Activated T-cell treated with anti-CD3 and anti-CD28 coated beads, Interleukin-2, amount 50 U/mL, for 72 hours (primary cell): Measurements from ENCODE around the gene TBC1D14. TPM values are rescaled to one million over a fixed set of nuclear protein-coding genes. Genes with fewer than 3 reads are reported as not detected.

Experiments used
- ATAC-seq, 2 donors: fragments of 150-1000 bp; cut with Tn5 transposase; replicated peaks in 1 of 2; 2 replicates each; pipeline ENCODE4 v1.10.0; 2021; ENCODE audit warnings: moderate library complexity in 2 of 2, mild to moderate bottlenecking in 1 of 2
- DNase-seq, 2 donors: peaks; one replicate each; pipeline ENCODE4 v3.0.0; 2021 to 2022; ENCODE audit warnings: mixed read lengths in 1 of 2
- H3K27ac Mint-ChIP-seq: one replicate; pipeline ENCODE4 v1.8.0; 2022; ENCODE audit warnings: mild to moderate bottlenecking, moderate library complexity, mixed read lengths
- H3K27me3 Mint-ChIP-seq: one replicate; pipeline ENCODE4 v1.8.0; 2022; ENCODE audit warnings: low read depth, mixed read lengths
- H3K36me3 Mint-ChIP-seq, 2 donors: one replicate each; pipeline ENCODE4 v1.8.0; 2022; ENCODE audit warnings: mixed read lengths in 2 of 2, mild to moderate bottlenecking in 1 of 2; ENCODE audit not compliant: insufficient read depth in 2 of 2
- H3K4me1 Mint-ChIP-seq: one replicate; pipeline ENCODE4 v1.8.0; 2022; ENCODE audit warnings: low read depth, mixed read lengths
- H3K4me3 Mint-ChIP-seq, 2 donors: one replicate each; pipeline ENCODE4 v1.8.0; 2022; ENCODE audit warnings: mild to moderate bottlenecking in 2 of 2, mixed read lengths in 2 of 2, moderate library complexity in 2 of 2
- H3K9me3 Mint-ChIP-seq, 2 donors: one replicate each; pipeline ENCODE4 v1.8.0; 2022; ENCODE audit warnings: mixed read lengths in 2 of 2
- total RNA-seq, 2 donors: library from RNA; stranded (reverse); gene quantifications; one replicate each; pipeline ENCODE4 v1.2.3, GENCODE V29; 2022

The TBC1D14 gene
- total RNA-seq, 2 donors from 2014 or later: 26.5 to 32.4 TPM

DNA sequence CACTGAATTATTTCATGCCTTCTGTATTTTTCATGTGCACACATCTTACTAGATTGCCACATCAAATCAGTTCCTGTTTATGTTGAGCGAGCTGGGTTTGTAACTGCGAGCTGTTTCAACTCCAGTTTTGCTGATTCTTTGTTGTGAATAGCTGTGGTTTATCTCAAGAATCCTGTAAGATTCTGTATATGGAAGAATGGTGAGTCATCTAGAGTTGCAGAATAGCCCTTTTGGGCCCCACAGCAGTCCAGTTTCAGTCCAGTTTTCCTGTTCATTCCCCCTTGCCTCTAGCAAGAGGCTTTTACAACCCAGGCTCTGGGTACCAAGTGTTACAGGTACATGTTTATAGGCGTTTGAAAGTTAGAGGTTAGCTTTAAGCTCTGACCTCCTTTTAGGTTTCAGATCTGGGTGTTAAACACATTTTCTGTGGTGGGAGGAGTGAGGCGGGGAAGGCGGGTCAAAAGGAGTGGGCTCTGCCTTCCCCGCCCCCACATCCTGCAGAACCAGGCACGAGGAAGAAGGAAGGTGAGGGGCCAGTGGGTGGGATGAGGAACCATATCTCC is 32.7 kb downstream of the TBC1D14 start:
- no peaks in the 10 kb centered on the region for H3K27me3 Mint-ChIP-seq
- H3K27ac Mint-ChIP-seq: peak overlapping the region; percentile 95
- DNase-seq (peak; percentile 31 to 38), ATAC-seq (peak; percentile 80 to 86)
- H3K4me1 Mint-ChIP-seq: peaks cover 65% of the 10 kb centered on the region
- peak overlapping the region; percentile 60 to 91 for H3K4me3 Mint-ChIP-seq
- H3K9me3 Mint-ChIP-seq: no peaks in the 10 kb centered on the region
- no peaks in the 10 kb centered on the region for H3K36me3 Mint-ChIP-seq

- no peaks in the 10 kb centered on the region for H3K9me3 Mint-ChIP-seq
- H3K4me3 Mint-ChIP-seq: peak overlapping the region; percentile 60 to 91
- no peaks in the 10 kb centered on the region for H3K27me3 Mint-ChIP-seq
- ATAC-seq (no peak), DNase-seq (no peak)
- H3K36me3 Mint-ChIP-seq: no peaks in the 10 kb centered on the region
- H3K27ac Mint-ChIP-seq: peak overlapping the region; percentile 95
- H3K4me1 Mint-ChIP-seq: peaks cover 59% of the 10 kb centered on the region
Observed at GRCh38 chr4:6943012-6943884, 33.6 kb downstream of the TBC1D14 start.

- Mint-ChIP-seq H3K4me1 (peaks cover 55% of the 10 kb centered on the region), H3K27ac (peak overlapping the region; percentile 62), H3K36me3 (no peaks in the 10 kb centered on the region), H3K9me3 (no peaks in the 10 kb centered on the region), H3K4me3 (no peak overlapping the region), H3K27me3 (no peaks in the 10 kb centered on the region)
- DNase-seq (no peak), ATAC-seq (no peak)
Observed at GRCh38 chr4:6943885-6944225, 34.2 kb downstream of the TBC1D14 start.

DNA sequence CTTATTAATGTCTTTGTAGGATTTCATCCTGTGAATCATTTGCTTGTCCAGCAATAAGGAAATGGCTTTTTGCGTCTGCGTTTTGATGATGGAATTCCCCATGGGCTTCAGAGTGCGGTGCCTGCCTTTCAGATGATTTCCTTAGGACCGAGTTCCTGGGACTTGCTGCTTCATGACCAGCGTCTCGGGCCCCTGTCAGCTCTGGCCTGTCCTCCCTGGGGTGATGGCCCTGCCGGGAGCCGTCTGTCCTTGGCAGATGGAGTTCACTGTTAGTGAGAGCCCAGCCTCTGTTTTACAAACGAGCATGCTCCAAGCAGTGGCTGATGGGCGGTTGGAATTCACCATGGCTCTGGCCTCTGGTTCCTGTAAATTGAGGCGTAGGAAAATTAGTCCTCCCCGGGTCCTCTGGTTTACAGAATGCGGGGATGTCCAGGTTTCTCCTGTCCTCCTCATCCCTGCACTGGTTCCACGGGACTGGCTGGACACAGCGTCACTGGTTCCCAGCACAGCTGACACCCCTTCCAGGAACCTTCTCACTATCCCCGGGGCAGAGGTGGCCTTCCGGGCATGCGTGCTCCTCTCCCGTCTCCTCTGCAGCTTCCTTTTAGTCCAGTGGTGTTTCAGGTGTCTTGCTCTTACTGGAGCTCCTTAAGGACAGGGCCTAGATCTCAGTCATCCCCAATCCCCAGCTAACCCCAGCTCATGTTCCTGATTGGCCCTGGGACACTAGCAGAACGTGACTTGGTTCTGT is 34.9 kb downstream of the TBC1D14 start:
- Mint-ChIP-seq H3K36me3 (no peaks in the 10 kb centered on the region), H3K9me3 (no peaks in the 10 kb centered on the region), H3K4me3 (no peak overlapping the region), H3K4me1 (peaks cover 49% of the 10 kb centered on the region), H3K27me3 (no peaks in the 10 kb centered on the region), H3K27ac (peak overlapping the region; percentile 57)
- no peak for ATAC-seq
- DNase-seq: no peak

DNA sequence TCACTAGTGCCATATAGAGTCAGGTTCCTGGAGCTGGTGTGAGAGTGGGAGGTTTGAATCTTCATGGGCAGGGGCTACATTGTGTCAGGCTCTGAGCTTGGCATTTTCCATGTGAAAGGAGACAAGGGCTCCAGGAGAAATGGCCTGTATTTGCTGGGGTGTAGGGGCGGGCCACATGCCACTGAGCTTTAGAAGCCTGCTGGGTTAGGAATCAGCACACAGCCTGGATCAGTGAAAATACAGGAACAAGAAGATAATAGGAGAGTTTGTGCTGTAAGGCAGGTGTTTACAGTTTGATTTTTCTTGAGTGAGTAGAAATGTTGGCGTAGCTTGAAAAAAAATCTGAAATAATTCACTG is 35.4 kb downstream of the TBC1D14 start:
- no peak for ATAC-seq
- Mint-ChIP-seq H3K27me3 (no peaks in the 10 kb centered on the region), H3K27ac (no peak overlapping the region), H3K9me3 (no peaks in the 10 kb centered on the region), H3K36me3 (no peaks in the 10 kb centered on the region), H3K4me1 (peaks cover 50% of the 10 kb centered on the region), H3K4me3 (no peak overlapping the region)
- no peak for DNase-seq

DNA sequence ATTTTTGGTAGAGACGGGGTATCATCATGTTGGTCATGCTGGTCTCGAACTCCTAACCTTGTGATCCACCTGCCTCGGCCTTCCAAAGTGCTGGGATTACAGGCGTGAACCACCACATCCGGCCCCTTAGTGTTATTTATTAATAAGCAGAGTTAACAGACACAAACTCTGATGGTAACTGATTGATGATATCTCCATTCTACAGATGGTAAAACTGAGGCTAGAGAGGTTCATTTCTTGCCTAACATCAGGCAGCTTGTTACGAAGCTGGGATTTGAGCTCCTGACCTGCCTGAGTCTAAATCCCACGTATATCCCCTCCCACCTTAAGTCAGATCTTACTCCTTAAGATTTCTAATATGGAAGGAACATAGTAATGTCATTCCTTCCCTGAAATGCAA is 36.9 kb downstream of the TBC1D14 start:
- peaks cover 39% of the 10 kb centered on the region for H3K4me1 Mint-ChIP-seq
- H3K36me3 Mint-ChIP-seq: peaks cover 0 to 3% of the 10 kb centered on the region in 2 donors

GRCh38 chr4:6948134-6948460 is 38.5 kb downstream of the TBC1D14 start:
- DNase-seq (no peak), ATAC-seq (peak; percentile 60 to 82)
- Mint-ChIP-seq H3K9me3 (no peaks in the 10 kb centered on the region), H3K4me1 (peaks cover 28% of the 10 kb centered on the region), H3K27me3 (no peaks in the 10 kb centered on the region), H3K27ac (no peak overlapping the region), H3K36me3 (peaks cover 0 to 3% of the 10 kb centered on the region in 2 donors), H3K4me3 (no peak overlapping the region)

More for the DNA sequence above, 36.9 kb downstream of the TBC1D14 start:
- Mint-ChIP-seq H3K4me3 (no peak overlapping the region), H3K9me3 (no peaks in the 10 kb centered on the region), H3K27me3 (no peaks in the 10 kb centered on the region), H3K27ac (peak overlapping the region; percentile 38)
- ATAC-seq (no peak), DNase-seq (no peak)

- peak overlapping the region in 1 of 2 donors; percentile 55 for H3K4me3 Mint-ChIP-seq
- no peak overlapping the region for H3K27ac Mint-ChIP-seq
- H3K9me3 Mint-ChIP-seq: no peaks in the 10 kb centered on the region
- no peak for ATAC-seq
- peaks cover 0 to 3% of the 10 kb centered on the region in 2 donors for H3K36me3 Mint-ChIP-seq
- no peaks in the 10 kb centered on the region for H3K27me3 Mint-ChIP-seq
- no peak for DNase-seq
- peaks cover 13% of the 10 kb centered on the region for H3K4me1 Mint-ChIP-seq
Observed at GRCh38 chr4:6951880-6952381, 42.3 kb downstream of the TBC1D14 start.

DNA sequence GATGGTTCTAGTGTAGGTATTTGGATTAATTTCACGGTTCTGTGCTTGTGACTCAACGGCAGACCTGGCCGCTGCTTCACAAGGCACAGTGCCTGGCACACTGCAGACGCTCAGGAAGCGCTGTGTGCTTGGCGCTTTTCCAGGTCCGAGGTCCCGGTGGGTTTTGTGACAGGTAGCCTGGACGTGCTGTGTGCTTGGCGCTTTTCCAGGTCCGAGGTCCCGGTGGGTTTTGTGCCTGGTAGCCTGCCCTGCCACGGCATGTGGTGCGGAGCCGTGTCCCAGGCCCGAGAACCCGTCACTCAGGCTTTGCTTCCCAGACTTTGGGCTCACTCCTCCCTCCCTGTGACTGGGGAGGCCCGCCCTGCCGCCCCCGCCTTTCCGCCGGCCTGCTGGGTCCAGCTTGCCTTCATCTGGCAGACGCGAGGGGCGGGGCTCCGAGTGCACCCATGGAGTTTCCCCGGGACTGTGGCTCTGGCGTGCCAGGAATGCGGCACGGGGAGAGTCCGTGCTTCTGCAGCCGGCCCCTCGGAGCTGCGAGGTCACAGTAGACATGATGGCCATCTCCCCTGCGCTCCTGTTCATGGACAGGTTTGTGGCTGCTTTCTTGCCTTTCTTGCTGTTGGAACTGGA is 44.2 kb downstream of the TBC1D14 start:
- no peak overlapping the region for H3K4me3 Mint-ChIP-seq
- peaks cover 13% of the 10 kb centered on the region for H3K4me1 Mint-ChIP-seq

GRCh38 chr4:6955261-6955911 is 45.8 kb downstream of the TBC1D14 start:
- Mint-ChIP-seq H3K36me3 (peaks cover 0 to under 1% of the 10 kb centered on the region in 2 donors), H3K27ac (no peak overlapping the region)

More for the DNA sequence above, 44.2 kb downstream of the TBC1D14 start:
- DNase-seq: no peak
- Mint-ChIP-seq H3K36me3 (peaks cover 0 to 3% of the 10 kb centered on the region in 2 donors), H3K27me3 (no peaks in the 10 kb centered on the region), H3K9me3 (no peaks in the 10 kb centered on the region), H3K27ac (no peak overlapping the region)
- no peak for ATAC-seq

DNA sequence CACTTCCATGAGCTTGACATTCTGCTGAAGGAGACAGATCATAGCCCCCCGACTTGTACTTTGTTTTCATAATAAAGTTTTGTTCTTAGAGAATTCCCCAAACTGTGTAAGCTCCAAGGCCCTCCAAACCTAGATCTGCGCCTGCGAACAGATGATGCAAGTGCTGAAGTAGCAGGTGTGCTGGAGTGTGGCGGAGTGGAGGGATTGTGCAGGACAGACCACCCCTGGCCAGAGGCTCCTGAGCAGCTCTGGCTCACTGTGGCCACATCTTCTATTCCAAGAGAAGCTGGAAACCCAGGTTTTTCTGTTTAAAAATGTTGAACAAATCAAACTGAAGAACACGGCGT is 46.4 kb downstream of the TBC1D14 start:
- Mint-ChIP-seq H3K4me1 (peaks cover 13% of the 10 kb centered on the region), H3K27me3 (no peaks in the 10 kb centered on the region), H3K27ac (no peak overlapping the region), H3K4me3 (no peak overlapping the region), H3K36me3 (no peaks in the 10 kb centered on the region), H3K9me3 (no peaks in the 10 kb centered on the region)
- ATAC-seq (no peak), DNase-seq (no peak)

More at GRCh38 chr4:6955261-6955911, 45.8 kb downstream of the TBC1D14 start:
- Mint-ChIP-seq H3K27me3 (no peaks in the 10 kb centered on the region), H3K9me3 (no peaks in the 10 kb centered on the region), H3K4me1 (peaks cover 13% of the 10 kb centered on the region), H3K4me3 (no peak overlapping the region)
- DNase-seq (no peak), ATAC-seq (no peak)

GRCh38 chr4:6956434-6957147 is 47.0 kb downstream of the TBC1D14 start:
- peaks cover 11% of the 10 kb centered on the region for H3K4me1 Mint-ChIP-seq
- DNase-seq: no peak
- no peaks in the 10 kb centered on the region for H3K27me3 Mint-ChIP-seq
- H3K9me3 Mint-ChIP-seq: no peaks in the 10 kb centered on the region
- H3K36me3 Mint-ChIP-seq: no peaks in the 10 kb centered on the region
- H3K27ac Mint-ChIP-seq: peak overlapping the region; percentile 27
- ATAC-seq: no peak
- H3K4me3 Mint-ChIP-seq: no peak overlapping the region
